NCI-H1930 (cell line): ENCODE data around the gene IFI16.

ENCODE experiments used
- DNase-seq, 2 experiments: peaks; one replicate each; lab custom pipeline; 2025; lab: John Stamatoyannopoulos, UW

IFI16 gene

GRCh38 chr1:159066108-159066507 is 56.4 kb downstream of the IFI16 start:
- no peak for DNase-seq

GRCh38 chr1:159067699-159068621 is 58.3 kb downstream of the IFI16 start:
- DNase-seq, result no peak

DNA sequence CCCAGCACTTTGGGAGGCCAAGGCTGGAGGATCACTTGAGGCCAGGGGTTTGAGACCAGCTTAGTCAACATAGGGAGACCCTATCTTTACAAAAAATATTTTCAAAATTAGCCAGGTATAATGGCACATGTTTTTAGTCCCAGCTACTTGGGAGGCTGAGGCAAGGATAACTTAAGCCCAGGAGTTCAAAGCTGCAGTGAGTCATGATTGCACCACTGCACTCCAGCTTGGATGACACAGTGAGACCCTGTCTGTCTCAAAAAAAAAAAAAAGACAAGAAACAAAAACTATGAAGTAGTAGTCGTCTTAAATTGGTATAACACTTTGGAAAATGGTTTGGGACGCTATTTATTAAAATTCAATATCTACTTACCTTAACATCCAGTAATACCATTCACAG is 59.2 kb downstream of the IFI16 start:
- DNase-seq, result no peak

DNA sequence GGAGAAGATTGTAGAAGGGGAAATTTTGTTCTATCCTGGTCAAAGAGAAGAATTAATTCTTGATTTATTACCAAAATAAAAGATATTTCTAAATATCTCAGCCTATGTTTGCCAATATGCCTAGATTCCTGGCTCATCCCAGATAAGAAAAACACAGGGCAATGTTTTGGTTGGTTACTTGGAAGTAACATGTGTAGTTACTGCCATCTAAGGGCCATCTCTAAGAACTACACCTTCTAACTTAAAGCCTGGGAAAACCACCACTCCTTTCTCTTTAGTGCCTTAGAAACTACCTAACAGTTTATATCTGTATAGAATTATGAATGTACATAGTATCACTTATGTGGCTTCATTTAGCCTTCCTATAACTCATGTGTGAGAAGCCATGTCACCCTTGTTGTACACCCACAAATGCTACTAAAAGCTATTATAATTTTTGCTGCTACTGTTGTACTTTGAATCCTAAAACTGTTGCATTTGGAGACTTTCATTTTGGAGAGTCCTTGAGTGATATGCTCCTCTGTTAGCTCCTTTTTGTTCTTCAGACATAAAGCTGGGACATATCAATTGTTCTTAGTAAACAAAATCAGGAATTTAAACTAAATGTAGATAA is 62.4 kb downstream of the IFI16 start:
- peak; percentile 3 to 17 for DNase-seq

DNA sequence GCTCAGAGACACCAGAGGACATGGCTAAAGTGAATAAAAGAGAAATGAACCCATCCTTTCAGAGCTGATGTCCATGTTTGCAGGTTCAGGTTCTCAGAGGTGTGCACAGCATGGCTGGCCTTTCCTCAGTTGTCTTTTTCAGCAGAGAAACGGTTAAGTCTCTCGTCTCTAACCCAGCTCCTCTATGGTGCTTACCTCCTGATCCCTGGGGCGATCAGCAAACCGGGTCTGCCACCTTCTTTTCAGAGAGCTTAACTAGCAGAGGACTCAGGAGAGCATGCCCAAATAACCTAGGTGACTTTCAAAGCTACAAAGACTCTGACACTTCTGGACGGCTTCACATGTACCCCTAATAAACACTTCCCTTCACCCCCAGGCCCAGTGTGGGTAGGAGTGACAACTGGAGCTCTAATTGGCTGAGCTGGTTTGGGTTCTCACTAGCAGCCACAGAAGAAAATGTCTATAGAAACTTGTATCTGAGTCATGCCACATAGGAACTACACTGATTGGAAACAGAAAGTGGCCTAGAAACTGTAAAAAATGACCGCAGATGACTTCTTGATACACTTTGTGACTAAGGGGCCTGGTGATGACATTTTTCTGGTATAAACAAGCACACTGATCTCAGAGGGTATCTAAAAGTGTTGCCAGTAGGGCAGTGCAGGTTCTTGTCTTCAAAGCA is 66.9 kb downstream of the IFI16 start, which contains the start of gene AIM2:
Gene AIM2 (minus strand): TSS at position 329 of the 682 bp plus-strand sequence. CDS start 3,267 bp downstream, outside the sequence.
- DNase-seq, result no peak

DNA sequence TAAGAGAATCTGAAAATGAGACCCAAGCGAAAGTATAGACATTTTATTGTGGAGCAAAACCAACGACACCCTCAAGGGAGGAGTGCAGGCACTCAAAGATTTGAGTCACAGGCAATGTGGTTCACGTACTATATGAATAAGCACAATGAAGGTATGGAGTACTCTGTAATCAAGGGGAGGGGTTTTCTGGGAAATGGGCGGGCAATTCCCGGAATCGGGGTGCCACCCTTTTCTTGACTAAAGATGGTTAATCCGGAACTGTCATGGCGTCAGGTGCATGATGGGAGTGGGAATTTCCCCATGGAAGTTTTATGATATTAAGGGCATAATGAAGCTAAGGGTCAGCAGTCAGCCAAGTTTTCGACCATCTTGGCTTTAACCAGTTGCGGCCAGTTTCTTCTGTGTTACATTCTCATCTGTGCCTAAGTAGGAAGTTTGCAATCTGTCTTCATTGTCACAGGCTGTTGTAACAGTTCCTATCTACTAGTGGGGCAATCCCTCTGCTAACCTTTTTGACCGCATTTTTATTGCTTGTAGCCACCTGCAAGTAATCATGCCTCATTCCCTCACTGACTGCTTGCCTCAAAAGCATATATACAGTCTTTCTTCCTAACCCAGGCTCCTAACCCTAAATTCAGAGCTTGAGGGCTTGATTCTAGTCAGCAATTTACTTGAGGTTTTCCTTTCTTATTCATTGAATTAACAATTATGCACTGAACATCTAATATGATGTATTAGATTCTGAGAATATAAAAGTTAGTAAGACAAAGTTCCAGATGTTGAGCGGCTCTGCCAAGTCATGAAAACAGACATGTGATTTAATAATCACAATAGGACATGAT is 67.6 kb downstream of the IFI16 start:
- DNase-seq, result no peak

DNA sequence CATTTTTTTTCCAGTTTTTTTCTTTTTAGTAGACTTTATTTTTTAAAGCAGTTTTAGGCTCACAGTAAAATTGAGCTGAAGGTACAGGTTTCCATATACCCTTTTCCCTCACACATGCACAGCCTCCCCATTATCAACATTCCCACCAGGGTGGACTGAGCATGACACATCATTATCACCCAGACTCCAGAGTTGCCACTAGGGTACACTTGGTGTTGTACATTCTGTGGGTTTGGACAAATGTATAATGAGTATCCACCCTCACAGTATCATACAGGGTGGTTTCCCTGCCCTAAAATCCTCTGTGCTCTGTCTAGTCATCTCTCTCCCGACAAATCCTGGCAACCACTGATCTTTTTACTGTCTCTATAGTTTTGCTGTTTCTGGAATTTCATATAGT is 69.8 kb downstream of the IFI16 start:
- DNase-seq, result no peak

- no peak for DNase-seq
These were observed 71.9 kb downstream of the IFI16 start for GRCh38 chr1:159081626-159082025.

DNA sequence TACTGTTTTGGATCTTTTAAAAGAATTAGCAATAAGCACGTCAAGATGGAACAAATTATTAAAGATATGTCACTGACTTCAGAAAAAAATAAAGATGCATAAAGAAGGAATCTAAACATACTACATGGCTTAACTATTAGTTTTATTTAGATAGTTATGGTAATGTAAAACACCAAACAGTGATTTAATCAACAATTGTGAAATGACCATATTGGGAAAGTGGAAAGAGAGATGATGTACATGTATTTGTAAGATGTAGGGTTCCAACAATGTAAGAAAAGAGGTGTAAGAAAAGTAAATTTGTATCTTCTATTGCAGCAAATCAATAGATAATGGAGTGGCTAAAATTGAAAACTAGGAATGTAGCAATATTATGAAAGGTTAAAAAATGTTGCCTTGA is 73.3 kb downstream of the IFI16 start:
- DNase-seq, result no peak

DNA sequence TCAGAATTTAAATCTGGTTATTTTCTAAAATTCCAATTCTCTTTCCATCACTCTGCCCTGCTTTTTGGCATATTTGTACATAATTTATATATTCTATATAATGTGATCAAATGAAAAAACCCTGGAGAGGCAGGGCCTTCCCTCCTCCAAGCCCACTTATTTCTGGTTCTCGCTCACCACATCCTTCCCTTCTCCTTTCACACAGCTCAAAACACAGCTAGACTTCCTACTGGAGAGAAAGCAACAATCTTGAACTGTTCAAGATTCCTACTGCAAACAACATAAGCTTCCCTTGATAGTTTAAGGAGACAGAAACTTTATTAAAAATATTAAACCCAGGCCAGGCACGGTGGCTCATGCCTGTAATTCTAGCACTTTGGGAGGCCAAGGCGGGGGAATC is 74.4 kb downstream of the IFI16 start:
- DNase-seq, result no peak

DNA sequence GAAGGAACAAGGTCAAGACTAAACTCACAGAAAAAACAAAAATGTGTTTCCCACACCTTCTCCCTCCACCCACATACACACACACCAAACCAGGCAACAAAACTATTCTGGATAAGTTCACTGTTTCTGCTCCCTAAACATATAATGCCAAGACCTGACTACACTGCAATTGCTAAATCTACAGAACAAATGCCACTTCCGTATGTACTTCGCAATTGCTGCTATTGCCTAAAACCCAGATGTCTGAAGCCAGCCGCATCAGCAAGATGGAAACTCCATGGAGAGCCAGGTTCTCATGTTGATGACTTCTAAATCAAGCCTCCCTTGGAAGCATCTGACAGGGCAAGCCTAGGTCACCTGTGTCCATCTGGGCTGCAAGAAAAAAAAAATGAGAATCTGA is 75.2 kb downstream of the IFI16 start:
- no peak for DNase-seq

DNA sequence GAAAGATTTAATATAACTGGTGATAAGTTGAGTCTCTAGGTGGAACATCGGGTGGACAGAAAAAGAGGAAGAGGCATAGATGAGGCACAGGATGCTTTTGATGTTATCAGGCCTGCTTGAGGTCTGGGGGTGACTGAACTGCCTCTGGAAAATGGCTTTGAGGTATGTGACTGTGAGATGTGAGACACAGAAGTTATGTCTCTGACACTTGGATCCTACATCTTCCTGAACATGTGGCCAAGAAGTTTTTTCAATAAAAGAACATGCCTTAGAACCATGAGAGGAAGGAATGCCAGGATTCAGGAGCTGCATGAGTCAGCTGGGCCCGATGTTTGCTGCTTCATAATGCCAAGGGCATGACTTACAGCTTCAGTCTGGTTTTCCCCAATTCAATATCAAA is 78.3 kb downstream of the IFI16 start:
- no peak for DNase-seq

DNA sequence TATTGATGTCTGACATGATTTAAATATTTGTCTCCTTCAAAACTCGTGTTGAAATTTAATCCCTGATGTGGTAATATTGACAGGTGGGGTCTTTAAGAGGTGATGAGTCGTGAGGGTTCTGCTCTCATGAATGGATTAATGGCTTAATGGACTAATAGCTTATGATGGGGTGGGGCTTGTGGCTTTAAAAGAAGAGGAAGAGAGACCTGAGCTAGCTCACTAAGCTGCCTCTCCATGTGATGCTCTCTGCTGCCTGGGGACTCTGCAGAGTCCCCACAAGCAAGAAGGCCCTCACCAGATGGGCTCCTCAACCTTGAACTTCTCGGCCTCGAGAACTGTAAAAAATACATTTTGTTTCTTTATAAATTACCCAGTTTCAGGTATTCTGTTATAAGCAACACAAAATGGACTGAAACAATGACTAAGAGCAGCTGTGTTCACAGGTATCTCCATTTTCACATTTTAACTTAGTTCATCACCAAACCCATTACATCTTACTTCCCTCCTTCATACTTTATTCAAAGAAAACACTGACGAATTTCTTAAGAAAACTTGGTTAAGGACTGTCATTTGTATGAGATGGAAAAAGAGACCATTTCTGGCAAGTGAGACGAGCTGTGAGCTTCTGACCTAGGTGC is 79.0 kb downstream of the IFI16 start:
- no peak for DNase-seq

DNA sequence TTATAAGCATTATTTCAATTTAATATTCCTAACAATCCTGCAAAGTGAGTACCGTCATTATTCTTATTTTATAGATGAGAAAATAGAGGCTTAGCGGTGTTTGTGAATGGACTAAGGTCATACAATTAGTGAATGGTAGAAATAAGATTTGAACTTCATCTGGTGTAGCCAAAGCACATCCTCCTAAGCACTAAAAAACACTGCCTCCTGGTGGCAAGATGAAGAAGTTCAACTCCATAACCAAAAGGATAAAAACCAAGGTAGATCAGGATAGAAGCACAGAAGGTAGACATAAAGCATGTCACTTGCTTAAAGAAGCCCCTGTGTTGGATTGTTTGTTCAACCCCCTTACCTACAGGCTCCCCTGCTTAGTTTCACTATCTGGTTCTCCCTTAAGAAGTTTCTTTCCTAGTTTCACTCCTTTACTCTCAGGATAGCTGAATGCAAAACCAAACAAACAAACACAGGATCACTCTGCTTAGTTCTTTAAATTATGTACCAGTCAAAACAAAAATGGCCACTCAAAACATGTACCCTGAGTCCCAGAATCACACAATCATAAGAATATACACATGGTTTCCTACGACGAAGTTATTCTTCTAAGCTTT is 79.6 kb downstream of the IFI16 start:
- DNase-seq, result no peak

GRCh38 chr1:159090286-159091179 is 80.8 kb downstream of the IFI16 start:
- DNase-seq, result no peak

DNA sequence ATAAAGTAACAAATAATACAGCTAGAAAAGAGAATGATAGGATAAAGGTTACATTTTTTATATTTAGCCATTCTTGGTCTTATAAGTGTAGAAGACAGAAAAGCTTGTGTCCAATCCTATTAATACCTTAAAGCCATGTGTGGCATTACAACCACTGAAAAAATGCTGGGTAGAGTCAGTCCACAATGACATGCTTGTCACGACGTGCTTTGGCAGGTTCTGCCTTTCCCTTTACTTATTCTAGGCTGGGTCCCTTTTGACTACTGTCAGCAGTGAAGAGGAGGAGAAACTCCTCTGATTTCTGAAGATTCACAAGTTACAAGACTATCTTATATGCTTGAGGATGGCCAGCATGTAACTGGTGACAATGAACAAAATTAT is 81.5 kb downstream of the IFI16 start:
- no peak for DNase-seq

GRCh38 chr1:159091607-159092031 is 81.9 kb downstream of the IFI16 start:
- DNase-seq, result no peak

DNA sequence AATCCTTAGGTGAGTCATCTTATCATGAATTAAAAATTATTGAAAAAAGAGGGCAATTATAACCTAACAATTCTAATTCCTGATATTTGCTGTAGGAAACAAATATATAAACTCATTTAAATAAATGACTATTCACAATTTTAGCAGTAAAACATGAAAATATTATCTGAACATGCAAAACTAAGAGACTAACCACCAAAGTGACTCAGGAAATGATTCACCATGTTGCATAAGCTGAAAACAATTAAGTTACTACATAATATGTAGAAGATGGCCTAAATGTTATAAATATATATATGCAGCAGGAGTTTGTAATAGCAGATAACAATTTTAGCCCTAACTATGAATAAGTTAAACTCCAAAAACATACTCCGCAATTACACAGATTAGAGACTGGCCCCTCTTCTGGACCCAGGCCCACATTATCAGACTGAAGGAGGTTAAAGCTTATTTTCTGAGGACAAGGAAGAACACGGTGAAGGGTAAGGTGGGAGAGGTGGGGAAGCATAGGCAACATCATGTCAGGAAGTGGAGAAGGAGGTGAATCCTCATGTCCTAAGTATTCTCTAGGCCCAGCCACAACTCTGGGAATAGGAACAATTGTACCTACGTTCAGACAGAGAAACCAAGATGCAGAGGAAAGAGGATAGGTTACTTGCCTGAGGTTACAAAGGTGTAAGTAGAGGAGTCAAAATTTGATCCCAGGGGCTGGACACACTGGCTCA is 82.5 kb downstream of the IFI16 start:
- no peak for DNase-seq

DNA sequence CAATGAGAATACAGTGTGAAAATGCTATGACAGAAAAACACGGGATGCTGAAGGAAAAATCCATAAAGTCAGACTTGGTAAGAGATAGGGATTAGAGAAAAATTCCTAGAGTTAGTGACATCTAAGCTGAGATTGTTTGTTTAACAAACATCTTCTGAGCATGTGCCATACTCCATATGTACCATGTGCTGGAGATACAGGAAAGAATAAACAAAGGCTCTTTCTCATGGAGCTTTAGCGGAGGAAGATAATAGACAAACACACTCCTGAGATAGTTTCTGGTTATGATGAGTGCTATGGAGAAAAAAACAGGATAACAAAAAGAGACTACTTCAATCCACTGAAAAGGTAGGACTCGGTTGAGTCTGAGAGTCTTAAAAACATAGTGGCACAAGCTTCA is 88.9 kb downstream of the IFI16 start:
- DNase-seq, result no peak
